Thyroid gland (tissue), 4 donors: ENCODE data around the gene LEMD1.

Experiments
- POLR2A ChIP-seq, 2 donors: fragments of 450-650 bp; IDR thresholded peaks; one replicate each; pipeline ENCODE4 v1.6.1; 2017; ENCODE audit warnings: antibody characterized with exemption in 2 of 2, mild to moderate bottlenecking in 2 of 2, moderate library complexity in 1 of 2
- TF ChIP-seq, protein P1 (sequence below), 6 experiments: fragments of 200-600 bp in 3 of 6; fragments of 450-650 bp in 3 of 6; sonication (generic) in 3 of 6; IDR thresholded peaks; one replicate each; pipeline ENCODE4 v1.5.1; 2016 to 2019; ENCODE audit warnings: antibody characterized with exemption in 6 of 6, mild to moderate bottlenecking in 2 of 6, inconsistent platforms in 1 of 6, moderate library complexity in 1 of 6

DNA sequence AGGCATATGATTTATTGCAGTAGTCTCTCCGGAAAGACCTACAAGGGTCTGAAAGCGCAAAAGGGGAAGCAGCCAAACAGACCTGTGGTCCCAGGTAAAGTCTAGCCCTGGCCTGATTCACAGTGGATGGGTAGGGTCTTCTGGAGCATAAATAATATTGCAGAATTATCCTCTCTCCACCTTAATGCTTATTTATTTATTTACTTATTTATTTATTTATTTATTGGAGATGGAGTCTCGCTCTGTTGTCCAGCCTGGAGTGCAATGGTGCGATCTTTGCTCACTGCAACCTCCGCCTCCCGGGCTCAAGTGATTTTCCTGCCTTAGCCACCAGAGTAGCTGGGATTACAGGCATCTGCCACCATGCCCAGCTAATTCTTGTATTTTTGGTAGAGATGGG lies 53.4 kb downstream of the LEMD1 start:
- TF ChIP-seq, protein P1, sequence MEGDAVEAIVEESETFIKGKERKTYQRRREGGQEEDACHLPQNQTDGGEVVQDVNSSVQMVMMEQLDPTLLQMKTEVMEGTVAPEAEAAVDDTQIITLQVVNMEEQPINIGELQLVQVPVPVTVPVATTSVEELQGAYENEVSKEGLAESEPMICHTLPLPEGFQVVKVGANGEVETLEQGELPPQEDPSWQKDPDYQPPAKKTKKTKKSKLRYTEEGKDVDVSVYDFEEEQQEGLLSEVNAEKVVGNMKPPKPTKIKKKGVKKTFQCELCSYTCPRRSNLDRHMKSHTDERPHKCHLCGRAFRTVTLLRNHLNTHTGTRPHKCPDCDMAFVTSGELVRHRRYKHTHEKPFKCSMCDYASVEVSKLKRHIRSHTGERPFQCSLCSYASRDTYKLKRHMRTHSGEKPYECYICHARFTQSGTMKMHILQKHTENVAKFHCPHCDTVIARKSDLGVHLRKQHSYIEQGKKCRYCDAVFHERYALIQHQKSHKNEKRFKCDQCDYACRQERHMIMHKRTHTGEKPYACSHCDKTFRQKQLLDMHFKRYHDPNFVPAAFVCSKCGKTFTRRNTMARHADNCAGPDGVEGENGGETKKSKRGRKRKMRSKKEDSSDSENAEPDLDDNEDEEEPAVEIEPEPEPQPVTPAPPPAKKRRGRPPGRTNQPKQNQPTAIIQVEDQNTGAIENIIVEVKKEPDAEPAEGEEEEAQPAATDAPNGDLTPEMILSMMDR (IDR thresholded peaks at IDR 0.05): no peak
- TF ChIP-seq POLR2A (IDR thresholded peaks at IDR 0.05): no peak
